K562 (cell line): ENCODE results near the gene PM20D1. TPM values are rescaled to one million over a fixed set of nuclear protein-coding genes. Genes with fewer than 3 reads are reported as not detected.

Experiments used
- CC2D1A ChIP-seq: fragments of 450-650 bp; IDR thresholded peaks from 2 replicates; pipeline ENCODE4 v1.6.1; 2017; ENCODE audit warnings: mild to moderate bottlenecking
- DDX20 ChIP-seq: fragments of 450-650 bp; IDR thresholded peaks from 2 replicates; pipeline ENCODE4 v1.6.1; 2016; ENCODE audit warnings: missing genetic modification characterization, low read depth, mild to moderate bottlenecking, missing compliant biosample characterization, moderate library complexity
- DPF2 ChIP-seq: fragments of 450-650 bp; IDR thresholded peaks from 2 replicates; pipeline ENCODE4 v1.6.1; 2016
- FOS ChIP-seq: IDR thresholded peaks from 3 replicates; pipeline ENCODE4 v1.6.1; 2011; ENCODE audit not compliant: insufficient read length; ENCODE audit errors: extremely low read depth
- FOXJ3 ChIP-seq: sonication (generic); formaldehyde crosslinking; IDR thresholded peaks from 2 replicates; pipeline ENCODE4 v1.4.0; 2020; ENCODE audit warnings: mild to moderate bottlenecking, missing genetic modification reagents
- HCFC1 ChIP-seq: IDR thresholded peaks from 2 replicates; pipeline ENCODE4 v1.6.1; 2012; ENCODE audit warnings: low read depth, low read length, improper control_type of control experiment
- MCM2 ChIP-seq: fragments of 450-650 bp; IDR thresholded peaks from 2 replicates; pipeline ENCODE4 v1.6.1; 2017; ENCODE audit warnings: low read depth, mild to moderate bottlenecking
- MNT ChIP-seq, 2 experiments: fragments of 450-650 bp; conservative IDR thresholded peaks; 2 replicates each; pipeline ENCODE4 v1.6.1; 2017; ENCODE audit warnings: mild to moderate bottlenecking in 2 of 2, moderate library complexity in 2 of 2
- NFIC ChIP-seq: fragments of 450-650 bp; IDR thresholded peaks from 2 replicates; pipeline ENCODE4 v1.6.1; 2017; ENCODE audit warnings: mild to moderate bottlenecking, inconsistent platforms
- NONO ChIP-seq, 2 experiments: fragments of 200-400 bp in 1 of 2; fragments of 450-650 bp in 1 of 2; formaldehyde crosslinking in 1 of 2; IDR thresholded peaks; 2 replicates each; pipeline ENCODE4 v1.6.1; 2017; ENCODE audit warnings: low read depth in 2 of 2, mild to moderate bottlenecking in 2 of 2, moderate library complexity in 2 of 2, low read length in 1 of 2
- PRDM10 ChIP-seq: fragments of 450-650 bp; IDR thresholded peaks from 2 replicates; pipeline ENCODE4 v1.6.1; 2018; ENCODE audit not compliant: partially characterized antibody
- SMARCC2 ChIP-seq: fragments of 450-650 bp; IDR thresholded peaks from 2 replicates; pipeline ENCODE4 v1.6.1; 2017; ENCODE audit warnings: antibody characterized with exemption, moderate library complexity, mild to moderate bottlenecking, low read depth
- SNIP1 ChIP-seq: fragments of 450-650 bp; IDR thresholded peaks from 2 replicates; pipeline ENCODE4 v1.7.1; 2017; ENCODE audit warnings: low read depth, mild to moderate bottlenecking
- TAF1 ChIP-seq: IDR thresholded peaks from 2 replicates; pipeline ENCODE4 v1.6.1; 2011; ENCODE audit warnings: mild to moderate bottlenecking, low read length, moderate library complexity; ENCODE audit not compliant: insufficient read depth, control insufficient read depth, severe bottlenecking; ENCODE audit errors: extremely low read depth
- TEAD1 ChIP-seq, 2 experiments: fragments of 450-650 bp in 1 of 2; sonication (generic) in 1 of 2; formaldehyde crosslinking; IDR thresholded peaks; 2 replicates each; pipeline versions ENCODE4 v1.4.0 to v1.8.0; 2020 to 2022; ENCODE audit warnings: mild to moderate bottlenecking in 2 of 2, missing genetic modification reagents in 1 of 2
- THAP12 ChIP-seq: fragments of 250-450 bp; sonication (Bioruptor Pico); IDR thresholded peaks from 2 replicates; pipeline ENCODE4 v1.9.0; 2021; ENCODE audit warnings: mild to moderate bottlenecking, inconsistent platforms
- ZNF280B ChIP-seq: fragments of 250-450 bp; sonication (Bioruptor Pico); IDR thresholded peaks from 2 replicates; pipeline ENCODE4 v1.5.1; 2021; ENCODE audit warnings: mild to moderate bottlenecking
- ZNF282 ChIP-seq: sonication (generic); formaldehyde crosslinking; IDR thresholded peaks from 2 replicates; pipeline ENCODE4 v1.8.1; 2023; ENCODE audit warnings: missing genetic modification reagents
- polyA plus RNA-seq, 8 experiments: library from polyadenylated mRNA; depleted of rRNA in 4 of 8; stranded (reverse) in 5 of 8; unstranded in 3 of 8; fragments of >200 nt; fragmentation: Nextera tagmentation in 2 of 8; fragmentation: Illumina TruSeq in 1 of 8; extraction: Ambion mirVana in 2 of 8; extraction: Trizol in 1 of 8; gene quantifications; 2 replicates each; pipeline versions ENCODE4 v1.2.1 to v1.2.3, GENCODE V29; 2011 to 2014; ENCODE audit warnings: inconsistent platforms in 1 of 8, missing spikeins in 1 of 8
- total RNA-seq, 7 experiments: library from RNA; depleted of rRNA in 6 of 7; stranded (reverse); fragments of >200 nt in 6 of 7; fragmentation: Illumina TruSeq in 2 of 7; extraction: Trizol in 2 of 7; gene quantifications; 2 replicates each; pipeline versions ENCODE4 v1.2.1 to v1.2.3, GENCODE V29; 2011 to 2021; ENCODE audit warnings: low replicate concordance in 1 of 7

The PM20D1 gene
- total and polyA plus RNA-seq, 9 of the 15 experiments (the other 6 are each of a cell fraction or from before 2014, with no cell fraction given) = not detected

GRCh38 chr1:205812878-205813754 is 36.8 kb downstream of the PM20D1 start, which contains the start of gene SLC41A1 (continued):
- no peak for TF ChIP-seq ZNF282 (CRISPR knock-in tag)
- TF ChIP-seq NONO (IDR thresholded peaks at IDR 0.05; ENCODE audit: low read depth in 2 of 2, low read length in 1 of 2) = peak; percentile 39 to 81; a peak in 2 of 4 replicates
- TF ChIP-seq TEAD1 (CRISPR knock-in tag; IDR thresholded peaks at IDR 0.05) = 0 out of 4 replicates have a peak, but pooled peaks of 1 of the 2 experiments have one; percentile 3
- no peak for TF ChIP-seq DDX20 (tag)
- TF ChIP-seq FOXJ3 (CRISPR knock-in tag) = no peak
- TF ChIP-seq FOS = peak; percentile 83
- no peak for TF ChIP-seq SMARCC2
- TF ChIP-seq DPF2 = peak; percentile 10; the same call in 1 of the 2 replicates
- TF ChIP-seq TAF1 = peak; percentile 34
- no peak for TF ChIP-seq MCM2
- TF ChIP-seq MNT (conservative IDR thresholded peaks at IDR 0.05) = peak; percentile 53 to 68; a peak in 2 of 4 replicates
- no peak for TF ChIP-seq SNIP1
- no peak for TF ChIP-seq CC2D1A
- peak; percentile 97 for TF ChIP-seq PRDM10
- no peak for TF ChIP-seq HCFC1
- peak; percentile 55; the same call in 1 of the 2 replicates for TF ChIP-seq THAP12 (CRISPR knock-in tag)
- TF ChIP-seq NFIC = no peak
- no peak for TF ChIP-seq ZNF280B (CRISPR knock-in tag)
